ENCODE data around the gene ATG7.

Gene ATG7

DNA sequence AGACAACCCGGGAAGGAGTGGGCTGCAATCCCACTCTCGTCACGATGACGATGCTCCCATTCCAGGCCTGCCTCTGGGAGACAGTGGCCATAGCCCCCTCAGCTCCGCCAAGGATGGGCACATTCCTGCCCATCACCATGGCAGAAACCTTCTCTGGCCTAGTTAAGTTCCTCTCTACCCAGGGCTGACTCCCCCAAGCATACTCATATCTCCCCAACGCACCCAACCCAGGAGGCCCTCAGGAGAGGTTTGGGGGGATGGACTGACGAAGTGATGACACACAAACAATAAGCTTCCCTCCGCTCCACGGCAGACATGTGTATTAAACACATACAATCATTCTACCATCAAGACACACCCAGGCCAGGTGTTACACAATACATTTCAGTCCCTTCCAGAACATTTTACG, 311.4 kb downstream of the ATG7 start:
- no peak overlapping the region for H3K4me3 ChIP-seq (ENCODE audit: low read depth, low read length)
- TF ChIP-seq, protein P1, sequence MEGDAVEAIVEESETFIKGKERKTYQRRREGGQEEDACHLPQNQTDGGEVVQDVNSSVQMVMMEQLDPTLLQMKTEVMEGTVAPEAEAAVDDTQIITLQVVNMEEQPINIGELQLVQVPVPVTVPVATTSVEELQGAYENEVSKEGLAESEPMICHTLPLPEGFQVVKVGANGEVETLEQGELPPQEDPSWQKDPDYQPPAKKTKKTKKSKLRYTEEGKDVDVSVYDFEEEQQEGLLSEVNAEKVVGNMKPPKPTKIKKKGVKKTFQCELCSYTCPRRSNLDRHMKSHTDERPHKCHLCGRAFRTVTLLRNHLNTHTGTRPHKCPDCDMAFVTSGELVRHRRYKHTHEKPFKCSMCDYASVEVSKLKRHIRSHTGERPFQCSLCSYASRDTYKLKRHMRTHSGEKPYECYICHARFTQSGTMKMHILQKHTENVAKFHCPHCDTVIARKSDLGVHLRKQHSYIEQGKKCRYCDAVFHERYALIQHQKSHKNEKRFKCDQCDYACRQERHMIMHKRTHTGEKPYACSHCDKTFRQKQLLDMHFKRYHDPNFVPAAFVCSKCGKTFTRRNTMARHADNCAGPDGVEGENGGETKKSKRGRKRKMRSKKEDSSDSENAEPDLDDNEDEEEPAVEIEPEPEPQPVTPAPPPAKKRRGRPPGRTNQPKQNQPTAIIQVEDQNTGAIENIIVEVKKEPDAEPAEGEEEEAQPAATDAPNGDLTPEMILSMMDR (IDR thresholded peaks at IDR 0.05; ENCODE audit: low read depth, low read length, missing control alignments) = no peak
- no peak for DNase-seq (ENCODE audit: low read depth)

DNA sequence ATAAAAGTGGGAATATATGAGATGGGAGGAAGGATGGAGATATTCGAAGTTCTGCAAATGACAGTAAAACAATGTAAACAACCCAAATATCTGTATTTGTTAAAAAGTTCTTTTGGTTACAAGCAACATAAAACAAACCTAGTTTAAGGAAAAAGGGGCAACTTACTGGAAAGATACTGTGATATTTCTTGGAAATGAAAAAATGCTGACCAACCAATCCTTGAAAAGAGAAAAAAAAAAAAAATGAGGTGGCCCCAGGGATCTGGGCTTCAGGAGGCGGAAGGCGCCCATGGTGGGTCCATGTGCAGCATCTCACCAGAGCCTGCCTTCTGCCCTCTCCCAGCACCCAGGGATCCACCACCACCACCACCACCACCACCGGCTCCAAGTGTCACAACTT, 312.4 kb downstream of the ATG7 start:
- TF ChIP-seq, protein P1 (IDR thresholded peaks at IDR 0.05; ENCODE audit: low read depth, low read length, missing control alignments) = no peak
- no peak for DNase-seq (ENCODE audit: low read depth)
- no peak overlapping the region for H3K4me3 ChIP-seq (ENCODE audit: low read depth, low read length)

DNA sequence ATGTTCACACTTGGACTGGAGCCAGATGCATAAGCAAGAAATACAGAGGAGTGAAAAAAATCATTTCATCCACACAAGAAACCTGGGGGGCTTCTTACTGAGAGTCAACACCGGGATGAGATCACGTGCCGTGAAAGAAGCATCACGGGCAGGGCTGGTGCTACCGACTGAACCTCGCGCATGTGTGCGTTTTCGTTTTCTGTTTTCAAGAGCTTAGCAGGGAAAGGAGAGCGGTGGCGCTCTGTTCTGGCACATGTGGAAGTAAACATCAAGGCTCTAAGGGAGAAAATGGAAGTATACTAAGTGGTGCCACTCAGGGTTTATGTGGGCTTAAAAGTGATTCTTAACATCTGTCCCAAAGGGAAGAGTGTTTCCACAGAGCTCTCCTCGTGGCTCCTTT, 315.6 kb downstream of the ATG7 start:
- H3K4me3 ChIP-seq (ENCODE audit: low read depth, low read length) = no peak overlapping the region
- TF ChIP-seq, protein P1 (IDR thresholded peaks at IDR 0.05; ENCODE audit: low read depth, low read length, missing control alignments) = no peak
- no peak for DNase-seq (ENCODE audit: low read depth)

DNA sequence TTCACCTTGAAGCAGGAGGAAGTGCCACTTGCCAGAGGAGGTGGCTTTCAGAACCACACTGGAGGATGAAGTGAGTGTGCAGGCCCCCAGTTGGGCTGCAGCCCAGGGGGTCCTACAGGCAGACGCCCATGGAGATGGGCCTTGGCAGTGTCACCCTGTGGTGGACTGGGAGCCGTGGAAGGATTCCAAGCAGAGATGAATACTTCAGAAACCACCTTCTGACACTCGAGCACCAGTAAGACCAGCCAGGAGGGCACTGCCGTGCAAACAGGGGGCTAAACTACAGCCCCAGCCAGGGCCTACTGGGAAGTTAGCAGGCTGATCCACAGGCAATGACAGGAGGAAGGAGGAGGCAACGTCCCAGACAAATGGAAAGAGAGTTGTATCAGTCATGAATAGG, 316.1 kb downstream of the ATG7 start:
- H3K4me3 ChIP-seq (ENCODE audit: low read depth, low read length) = no peak overlapping the region
- TF ChIP-seq, protein P1 (IDR thresholded peaks at IDR 0.05; ENCODE audit: low read depth, low read length, missing control alignments) = no peak
- no peak for DNase-seq (ENCODE audit: low read depth)

DNA sequence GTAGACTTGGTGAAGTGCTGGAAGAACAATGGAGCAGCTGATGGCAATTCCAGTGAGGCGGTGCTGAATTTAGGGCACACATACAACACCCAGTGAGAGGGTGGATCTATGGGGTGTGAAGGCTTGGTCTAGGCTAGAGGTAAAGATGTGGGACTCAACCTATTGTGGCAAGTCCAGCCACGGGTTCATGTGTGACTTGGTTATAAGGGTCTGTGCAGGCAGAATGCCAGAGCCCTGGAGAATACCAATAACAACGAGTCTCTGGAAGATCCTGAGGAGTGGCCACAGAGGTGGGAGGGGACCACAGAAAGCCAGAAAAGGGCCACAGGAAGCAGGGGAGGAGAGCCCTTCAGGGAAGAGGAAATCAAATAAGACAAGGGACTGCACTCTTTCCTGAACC, 316.6 kb downstream of the ATG7 start:
- DNase-seq (ENCODE audit: low read depth) = no peak
- no peak overlapping the region for H3K4me3 ChIP-seq (ENCODE audit: low read depth, low read length)
- TF ChIP-seq, protein P1 (IDR thresholded peaks at IDR 0.05; ENCODE audit: low read depth, low read length, missing control alignments) = no peak

DNA sequence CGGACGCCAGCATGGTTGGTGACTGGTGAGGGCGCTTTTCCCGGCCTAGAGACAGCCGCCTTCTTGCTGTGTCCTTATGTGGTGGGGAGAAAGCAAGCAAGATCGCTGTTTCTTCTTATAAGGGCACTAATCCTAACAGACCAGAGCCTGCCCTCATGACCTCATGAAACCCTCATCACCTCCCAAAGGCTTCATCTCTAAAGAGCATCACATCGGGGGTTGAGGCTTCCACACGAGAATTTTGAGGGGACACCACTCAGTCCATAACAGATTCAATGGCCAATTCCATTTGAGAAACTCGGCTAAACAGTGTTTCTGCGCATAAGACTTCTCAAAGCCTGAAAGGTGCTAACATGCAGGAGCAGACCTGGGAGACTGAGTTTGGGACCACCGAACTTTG, 317.5 kb downstream of the ATG7 start:
- TF ChIP-seq, protein P1 (IDR thresholded peaks at IDR 0.05; ENCODE audit: low read depth, low read length, missing control alignments) = no peak
- H3K4me3 ChIP-seq (ENCODE audit: low read depth, low read length) = no peak overlapping the region
- DNase-seq (ENCODE audit: low read depth) = no peak

DNA sequence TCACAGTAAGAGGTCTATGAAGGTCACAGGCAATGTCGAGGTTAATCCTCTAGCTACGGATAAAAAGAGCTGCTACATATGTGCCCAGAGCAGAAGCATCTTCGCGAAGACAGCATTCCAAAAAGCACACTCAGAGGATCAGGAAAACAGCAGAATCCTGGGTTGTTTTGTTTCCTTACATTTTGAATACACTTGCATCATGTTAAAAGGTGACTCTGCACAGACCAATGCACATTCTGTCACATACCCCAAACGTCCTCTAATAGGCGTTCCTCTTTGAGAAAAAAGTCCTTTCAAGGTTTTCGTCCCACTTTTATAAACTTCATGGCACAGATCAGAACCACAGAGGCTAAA, 318.8 kb downstream of the ATG7 start:
- no peak for DNase-seq (ENCODE audit: low read depth)
- TF ChIP-seq, protein P1 (IDR thresholded peaks at IDR 0.05; ENCODE audit: low read depth, low read length, missing control alignments) = no peak
- H3K4me3 ChIP-seq (ENCODE audit: low read depth, low read length) = no peak overlapping the region

Data from GM12864 (cell line).